ENCODE data around the gene NUCB2. TPM values are rescaled to one million over a fixed set of nuclear protein-coding genes. Genes with fewer than 3 reads are reported as not detected.

Gene NUCB2
- total RNA-seq, 1 donor from 2014 or later = 101 TPM

DNA sequence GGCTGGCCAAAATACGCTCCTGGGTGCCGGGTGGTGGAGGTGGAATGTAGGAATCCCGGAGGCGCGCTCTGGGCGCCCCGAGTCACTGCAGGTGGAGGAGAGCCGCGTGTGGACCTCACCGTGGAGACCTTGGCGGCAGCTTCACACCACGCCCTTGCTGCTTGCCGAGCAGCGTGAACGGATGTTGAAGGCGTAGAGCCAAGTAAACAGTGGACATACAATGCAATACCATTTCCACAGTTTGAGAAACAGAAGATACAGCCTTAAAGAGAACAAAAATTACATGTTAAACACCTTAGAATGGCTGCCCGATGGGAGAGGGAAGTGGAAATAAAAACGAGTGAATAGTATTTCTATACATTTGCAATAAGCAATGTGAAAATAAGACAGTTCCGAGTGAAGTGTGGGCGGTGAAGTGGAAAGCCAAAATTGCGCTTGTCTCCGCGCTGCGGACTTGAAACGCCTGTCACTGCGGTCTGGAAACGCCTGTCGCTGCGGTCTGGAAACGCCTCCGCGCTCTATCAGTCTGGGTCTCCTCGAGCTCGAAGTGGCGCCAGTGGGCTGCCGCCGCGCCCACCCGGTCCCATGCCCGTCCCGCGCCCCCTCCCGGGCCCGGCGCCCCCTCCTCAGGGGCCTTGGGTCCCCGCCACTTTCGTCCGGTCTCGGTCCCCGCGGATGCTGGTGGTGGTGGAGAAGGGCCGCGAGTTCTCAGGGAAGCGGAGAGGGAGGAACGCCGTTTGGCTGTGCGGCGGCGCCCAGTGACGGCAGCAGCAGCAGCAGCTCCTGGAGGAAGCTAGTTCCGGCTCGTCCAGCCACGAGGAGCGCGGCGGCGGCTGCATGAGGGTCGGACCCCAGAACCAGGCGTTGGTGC is 76.6 kb downstream of the NUCB2 start:
- H3K27ac ChIP-seq (replicated peaks) = peak overlapping the region; percentile 85
- peak overlapping the region; percentile 81 for H3K4me3 ChIP-seq
- no peaks in the 10 kb centered on the region for H3K36me3 ChIP-seq
- peaks cover 38% of the 10 kb centered on the region for H3K4me1 ChIP-seq
- TF ChIP-seq, protein P1, sequence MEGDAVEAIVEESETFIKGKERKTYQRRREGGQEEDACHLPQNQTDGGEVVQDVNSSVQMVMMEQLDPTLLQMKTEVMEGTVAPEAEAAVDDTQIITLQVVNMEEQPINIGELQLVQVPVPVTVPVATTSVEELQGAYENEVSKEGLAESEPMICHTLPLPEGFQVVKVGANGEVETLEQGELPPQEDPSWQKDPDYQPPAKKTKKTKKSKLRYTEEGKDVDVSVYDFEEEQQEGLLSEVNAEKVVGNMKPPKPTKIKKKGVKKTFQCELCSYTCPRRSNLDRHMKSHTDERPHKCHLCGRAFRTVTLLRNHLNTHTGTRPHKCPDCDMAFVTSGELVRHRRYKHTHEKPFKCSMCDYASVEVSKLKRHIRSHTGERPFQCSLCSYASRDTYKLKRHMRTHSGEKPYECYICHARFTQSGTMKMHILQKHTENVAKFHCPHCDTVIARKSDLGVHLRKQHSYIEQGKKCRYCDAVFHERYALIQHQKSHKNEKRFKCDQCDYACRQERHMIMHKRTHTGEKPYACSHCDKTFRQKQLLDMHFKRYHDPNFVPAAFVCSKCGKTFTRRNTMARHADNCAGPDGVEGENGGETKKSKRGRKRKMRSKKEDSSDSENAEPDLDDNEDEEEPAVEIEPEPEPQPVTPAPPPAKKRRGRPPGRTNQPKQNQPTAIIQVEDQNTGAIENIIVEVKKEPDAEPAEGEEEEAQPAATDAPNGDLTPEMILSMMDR (IDR thresholded peaks at IDR 0.05; ENCODE audit: borderline replicate concordance) = no peak
- intact Hi-C loops (cut with micrococcal nuclease) = no loop called here
- H3K9me3 ChIP-seq (replicated peaks) = no peaks in the 10 kb centered on the region
- DNase-seq = peak; percentile 77
- no peaks in the 10 kb centered on the region for H3K27me3 ChIP-seq (ENCODE audit: low read depth)

DNA sequence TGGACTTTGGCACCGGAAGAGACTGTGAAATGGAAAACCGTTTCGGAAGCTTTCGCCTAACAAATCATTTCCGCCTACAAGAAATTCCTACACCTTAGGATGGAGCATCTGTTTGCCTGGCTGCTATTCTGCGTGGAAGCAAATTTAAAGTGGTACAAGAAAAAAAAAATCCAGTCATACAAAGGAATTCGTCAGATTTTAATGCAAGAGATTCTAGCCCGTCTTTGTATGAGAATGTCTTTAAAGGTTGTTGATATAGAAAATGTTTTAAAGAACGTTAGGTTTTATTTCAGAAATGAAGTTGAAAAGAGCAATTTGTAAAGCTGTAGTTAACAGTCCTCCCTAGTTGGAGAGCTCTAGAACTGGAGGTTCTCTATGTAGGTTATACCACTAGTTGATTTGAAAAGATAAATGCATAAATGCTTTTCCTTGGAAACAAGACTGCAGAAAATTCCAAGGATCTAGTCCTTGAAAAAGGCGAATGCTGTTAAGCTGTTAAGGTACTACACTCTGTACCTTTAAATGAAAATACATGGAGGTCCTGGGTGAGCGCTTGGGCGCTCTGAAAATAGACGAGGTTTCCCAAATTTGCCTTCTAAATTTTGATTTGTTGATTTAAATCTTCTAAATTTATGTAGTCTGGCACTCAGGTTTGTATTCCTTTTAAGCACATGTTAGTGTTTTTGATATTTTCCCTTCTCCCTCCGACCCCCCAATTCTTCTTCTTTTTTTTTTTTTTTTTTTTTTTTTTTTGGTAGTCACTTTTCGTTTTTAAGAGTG is 77.5 kb downstream of the NUCB2 start:
- peak overlapping the region; percentile 85 for H3K27ac ChIP-seq (replicated peaks)
- H3K36me3 ChIP-seq = peaks cover 3% of the 10 kb centered on the region
- H3K27me3 ChIP-seq (ENCODE audit: low read depth) = no peaks in the 10 kb centered on the region
- H3K4me3 ChIP-seq = peak overlapping the region; percentile 81
- TF ChIP-seq, protein P1 (IDR thresholded peaks at IDR 0.05; ENCODE audit: borderline replicate concordance) = no peak
- no peak for DNase-seq
- H3K9me3 ChIP-seq (replicated peaks) = no peaks in the 10 kb centered on the region
- intact Hi-C loops (cut with micrococcal nuclease) = no loop called here
- peaks cover 38% of the 10 kb centered on the region for H3K4me1 ChIP-seq

DNA sequence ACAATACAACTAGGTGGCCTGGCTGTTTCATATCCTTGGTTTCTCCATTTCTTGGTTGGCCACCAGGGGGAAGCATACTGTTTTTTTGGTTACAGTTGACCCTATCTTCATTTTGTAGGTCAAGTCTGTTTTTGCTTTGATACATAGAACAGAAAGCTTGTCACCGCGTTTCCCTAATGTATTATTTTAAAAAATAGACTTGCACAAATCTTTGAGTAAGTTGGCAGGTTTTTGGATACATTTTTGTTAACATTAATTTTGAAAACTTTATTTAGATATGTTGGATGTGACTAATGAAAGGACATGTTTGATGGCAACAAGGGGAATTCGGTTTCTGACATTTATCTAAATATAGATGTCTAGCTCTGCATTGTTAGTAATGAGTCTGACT is 78.1 kb downstream of the NUCB2 start:
- no peak for DNase-seq
- H3K4me3 ChIP-seq = peak overlapping the region; percentile 81
- intact Hi-C loops (cut with micrococcal nuclease) = no loop called here

DNA sequence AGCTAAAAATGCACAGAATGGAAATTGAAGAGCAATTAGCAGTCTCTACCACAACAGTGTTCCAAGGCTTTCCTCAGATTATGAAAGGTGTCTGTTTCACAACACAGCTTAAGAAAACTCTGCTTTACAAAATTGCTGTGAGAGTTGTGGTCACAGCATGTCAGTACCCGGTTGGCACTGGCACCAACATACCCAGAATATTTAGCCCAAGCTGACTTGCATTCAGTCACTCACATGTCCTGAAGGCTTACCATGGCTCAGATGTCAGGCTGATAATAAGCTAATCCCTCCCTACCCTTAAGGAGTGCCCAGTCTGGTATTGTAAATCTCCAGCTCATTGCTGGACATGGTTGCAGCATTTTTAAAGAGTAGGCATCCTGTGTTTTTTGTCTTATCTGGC is 90.0 kb downstream of the NUCB2 start:
- H3K9me3 ChIP-seq (replicated peaks) = peaks cover 34% of the 10 kb centered on the region
- DNase-seq = no peak
- H3K27me3 ChIP-seq (ENCODE audit: low read depth) = no peaks in the 10 kb centered on the region
- intact Hi-C loops (cut with micrococcal nuclease) = no loop called here
- H3K4me3 ChIP-seq = no peak overlapping the region
- H3K4me1 ChIP-seq = no peaks in the 10 kb centered on the region
- peaks cover 43% of the 10 kb centered on the region for H3K36me3 ChIP-seq
- TF ChIP-seq, protein P1 (IDR thresholded peaks at IDR 0.05; ENCODE audit: borderline replicate concordance) = no peak
- H3K27ac ChIP-seq (replicated peaks) = no peak overlapping the region

More for the DNA sequence above, 78.1 kb downstream of the NUCB2 start:
- Histone ChIP-seq H3K4me1 (peaks cover 38% of the 10 kb centered on the region), H3K27ac (replicated peaks) (no peak overlapping the region), H3K27me3 (ENCODE audit: low read depth) (no peaks in the 10 kb centered on the region), H3K36me3 (peaks cover 9% of the 10 kb centered on the region), H3K9me3 (replicated peaks) (no peaks in the 10 kb centered on the region)
- TF ChIP-seq, protein P1 (IDR thresholded peaks at IDR 0.05; ENCODE audit: borderline replicate concordance) = peak; percentile 76

DNA sequence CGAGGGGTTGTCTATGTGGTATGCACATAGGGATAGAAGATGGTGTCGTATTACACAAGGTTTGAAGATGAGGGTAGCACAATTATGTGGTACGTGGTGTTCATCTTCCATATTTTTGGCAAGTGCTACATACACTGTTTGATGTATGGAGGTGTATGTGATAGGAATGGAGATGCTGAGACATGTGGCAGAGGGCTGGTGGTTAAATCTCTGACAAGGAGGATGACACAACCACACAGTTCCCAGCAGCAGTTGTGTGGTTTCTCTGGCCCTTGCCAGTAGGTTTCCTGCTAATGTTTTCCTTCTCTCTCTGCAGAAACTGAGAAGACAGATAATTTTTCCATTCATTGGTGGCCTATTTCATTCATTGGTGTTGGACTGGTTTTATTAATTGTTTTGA is 92.0 kb downstream of the NUCB2 start:
- intact Hi-C loops (cut with micrococcal nuclease) = no loop called here
- no peaks in the 10 kb centered on the region for H3K27me3 ChIP-seq (ENCODE audit: low read depth)
- H3K4me3 ChIP-seq = no peak overlapping the region
- TF ChIP-seq, protein P1 (IDR thresholded peaks at IDR 0.05; ENCODE audit: borderline replicate concordance) = no peak
- peaks cover 54% of the 10 kb centered on the region for H3K9me3 ChIP-seq (replicated peaks)
- H3K27ac ChIP-seq (replicated peaks) = no peak overlapping the region
- no peaks in the 10 kb centered on the region for H3K4me1 ChIP-seq
- H3K36me3 ChIP-seq = peaks cover 63% of the 10 kb centered on the region
- no peak for DNase-seq

All from left ventricle myocardium inferior (tissue), 1 donor.